GM21786 (cell line): Measurements from ENCODE around the gene RBM20.
A peak's percentile ranks its signal among the peaks of the same experiment; 100 is the strongest.
"Not testable (repeated sequence)": the region's sequence is repeated elsewhere in the genome, so short reads cannot be mapped to it uniquely, and the experiment has no call there.

Experiments used
- ATAC-seq: cut with Tn5 transposase; IDR thresholded peaks from one replicate; pipeline ENCODE4 v1.9.1; 2021; ENCODE audit not compliant: unreplicated experiment

Gene RBM20

DNA sequence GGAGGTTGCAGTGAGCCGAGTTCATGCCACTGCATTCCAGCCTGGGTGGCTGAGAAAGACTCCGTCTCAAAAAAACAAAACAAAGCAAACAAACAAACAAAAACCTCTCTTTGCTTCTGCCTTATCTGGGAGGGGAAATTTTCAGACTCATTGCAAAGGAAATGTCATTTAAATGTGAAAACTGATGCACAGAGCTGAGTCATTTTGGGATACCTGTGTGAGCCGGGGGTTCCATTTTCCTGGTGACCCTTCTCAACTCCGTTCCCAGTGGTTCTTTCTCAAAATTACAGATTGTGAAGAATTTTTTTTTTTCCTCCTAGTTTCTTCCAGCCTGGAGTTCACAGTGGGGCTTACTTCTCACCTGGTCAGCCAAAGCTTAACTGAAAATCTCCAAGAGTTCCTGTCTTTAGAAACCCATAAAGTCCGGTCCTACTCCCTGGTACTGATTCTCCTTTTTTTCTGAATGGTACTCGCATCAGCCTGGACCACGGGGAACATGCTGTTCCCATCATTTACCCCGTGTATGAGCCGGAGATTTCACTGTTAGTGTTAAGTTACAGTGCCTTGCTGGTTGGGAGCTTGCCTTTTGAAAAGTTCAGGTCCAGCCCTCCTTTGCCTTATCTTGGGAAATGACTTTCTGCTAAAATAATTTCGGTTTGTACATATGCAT lies 56.9 kb downstream of the RBM20 start:
- ATAC-seq: no peak

DNA sequence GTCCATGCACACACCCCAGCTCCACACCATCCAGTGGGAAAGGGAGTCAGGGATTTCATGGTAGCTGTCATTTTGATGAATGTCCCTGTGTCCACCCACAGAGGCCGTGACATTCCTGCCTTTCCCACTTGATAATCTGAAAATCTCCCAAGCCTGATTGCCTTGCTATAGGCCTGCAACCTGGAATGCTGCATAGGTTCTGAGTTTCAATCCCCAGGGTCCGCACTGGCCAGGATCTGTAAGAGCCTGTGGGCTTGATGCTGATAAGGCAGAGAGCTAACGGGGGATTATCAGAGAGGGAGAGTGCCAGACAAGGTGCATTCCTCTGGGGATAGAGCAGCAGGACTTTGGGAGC lies 57.5 kb downstream of the RBM20 start:
- ATAC-seq: no peak

DNA sequence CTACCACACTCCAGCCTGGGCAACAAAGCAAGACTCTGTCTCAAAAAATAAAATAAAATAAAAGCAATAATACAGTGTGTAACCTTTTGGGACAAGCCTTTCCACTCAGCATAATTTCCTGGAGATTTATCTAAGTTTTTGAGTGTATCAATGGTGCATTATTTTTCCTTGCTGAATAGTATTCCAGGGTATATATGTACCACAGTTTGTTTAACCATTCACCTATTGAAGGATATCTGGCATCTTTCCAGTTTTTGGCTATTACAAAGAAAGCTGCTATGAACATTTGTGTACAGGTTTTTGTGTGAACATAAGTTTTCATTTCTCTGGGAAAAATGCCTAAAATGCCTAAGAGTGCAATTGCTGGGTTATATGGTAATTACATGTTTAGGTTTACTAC lies 59.9 kb downstream of the RBM20 start:
- no peak for ATAC-seq

DNA sequence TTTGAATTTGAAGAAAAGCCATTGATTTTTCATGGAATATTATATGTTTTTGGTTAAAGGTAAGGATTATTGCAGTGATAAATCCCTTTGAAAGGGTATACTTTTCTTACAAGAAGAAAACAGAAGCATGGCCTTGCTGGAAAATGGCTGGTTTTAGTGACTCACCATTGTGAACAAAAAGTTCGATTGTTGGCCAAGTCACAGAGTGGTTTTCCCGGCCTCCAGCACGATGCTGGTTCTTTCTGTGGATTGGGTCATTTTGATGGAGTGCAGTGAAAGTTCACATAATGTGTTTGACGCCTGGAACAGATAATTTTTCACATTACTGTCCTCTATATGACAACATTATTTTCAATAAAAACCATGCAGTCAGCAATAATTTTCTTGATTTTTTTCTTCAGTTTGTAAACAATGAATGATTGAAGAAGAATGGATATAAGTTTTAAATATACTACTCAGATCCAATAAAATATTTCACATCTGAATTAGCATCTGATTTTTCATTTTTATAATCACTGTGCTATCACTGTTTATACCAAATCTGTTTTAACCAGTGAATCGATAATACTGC lies 60.9 kb downstream of the RBM20 start:
- no peak for ATAC-seq

DNA sequence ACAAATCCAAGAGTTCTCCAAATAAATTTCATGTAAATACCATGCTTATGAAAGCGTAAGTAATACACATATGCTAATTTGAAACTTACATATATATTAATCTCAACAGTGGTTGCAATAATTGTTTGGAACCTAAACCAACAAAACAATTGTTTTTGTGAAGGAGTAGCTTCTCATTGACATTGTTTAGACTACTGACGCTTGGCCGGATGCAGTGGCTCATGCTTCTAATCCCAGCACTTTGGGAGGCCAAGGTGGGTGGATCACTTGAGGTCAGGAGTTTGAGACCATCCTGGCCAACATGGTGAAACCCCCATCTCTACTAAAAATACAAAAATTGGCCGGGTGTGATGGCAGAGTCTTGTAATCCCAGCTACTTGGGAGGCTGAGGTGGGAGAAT lies 61.5 kb downstream of the RBM20 start:
- not testable (repeated sequence) for ATAC-seq

DNA sequence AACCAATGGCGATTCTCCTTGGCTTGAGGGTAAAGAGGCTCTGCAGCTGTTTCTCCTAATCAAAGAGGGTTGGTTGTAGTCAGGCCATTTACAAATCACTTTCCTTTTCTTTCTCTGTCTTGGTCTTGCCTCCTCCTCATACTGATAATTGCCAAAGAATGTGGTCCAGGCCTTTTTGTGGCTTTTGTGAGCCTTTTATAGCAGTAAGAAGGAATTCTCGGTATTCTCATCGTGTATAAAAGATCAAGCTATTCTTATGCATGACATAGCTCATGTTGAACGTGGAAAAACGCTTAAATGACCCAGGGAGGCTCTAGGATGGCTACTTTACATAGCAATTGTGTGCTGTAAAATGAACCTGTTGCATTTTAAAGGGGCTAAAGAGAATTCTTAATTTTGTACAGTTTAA lies 62.6 kb downstream of the RBM20 start:
- no peak for ATAC-seq

DNA sequence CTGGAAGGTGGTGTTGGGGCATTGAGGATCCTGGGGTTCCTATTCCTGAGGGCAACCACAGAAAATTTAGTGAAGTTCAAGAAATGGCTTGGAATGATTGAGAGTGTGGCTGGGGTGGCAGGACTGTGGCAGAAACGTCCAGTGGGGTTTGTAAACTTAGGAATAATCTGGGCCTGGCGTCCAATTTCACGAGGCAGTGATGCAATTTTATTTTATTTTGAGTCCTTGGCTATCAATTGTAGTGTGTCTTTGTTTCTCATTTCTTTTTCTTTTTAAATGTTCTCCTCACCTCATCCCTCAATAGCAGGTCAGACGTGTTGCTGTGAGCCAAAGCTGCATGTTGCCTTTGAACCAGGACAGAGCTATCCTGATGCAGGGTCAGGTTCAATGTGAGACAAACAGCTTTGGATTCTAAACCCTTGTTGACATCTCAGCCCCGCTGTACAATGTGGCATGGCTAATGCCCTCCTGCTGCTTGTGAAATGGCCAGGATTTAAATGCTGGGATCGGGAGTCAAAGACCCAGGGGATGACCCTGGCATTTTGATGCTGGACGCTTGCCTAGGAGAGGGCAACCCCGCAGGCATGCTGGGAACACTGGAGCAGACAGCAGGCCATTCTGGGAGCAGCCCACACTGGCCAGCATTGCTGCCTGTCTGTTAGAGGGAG lies 64.8 kb downstream of the RBM20 start:
- no peak for ATAC-seq

DNA sequence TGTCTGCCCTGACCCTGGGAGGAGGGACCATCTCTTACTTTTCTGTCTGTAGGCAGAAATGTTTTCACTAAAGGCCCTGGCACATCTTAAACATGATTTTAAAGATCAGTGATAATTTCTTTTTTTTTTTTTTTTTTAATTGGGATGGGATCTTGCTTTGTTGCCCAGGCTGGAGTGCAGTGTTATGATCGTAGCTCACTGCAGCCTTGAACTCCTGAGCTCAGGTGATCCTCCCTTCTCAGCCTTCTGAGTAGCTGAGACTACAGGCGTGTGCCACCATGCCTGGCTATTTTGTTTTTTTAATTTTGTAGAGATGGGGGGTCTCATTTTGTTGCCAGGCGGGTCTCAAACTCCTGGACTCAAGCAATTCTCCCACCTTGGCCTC lies 65.3 kb downstream of the RBM20 start:
- ATAC-seq: no peak

DNA sequence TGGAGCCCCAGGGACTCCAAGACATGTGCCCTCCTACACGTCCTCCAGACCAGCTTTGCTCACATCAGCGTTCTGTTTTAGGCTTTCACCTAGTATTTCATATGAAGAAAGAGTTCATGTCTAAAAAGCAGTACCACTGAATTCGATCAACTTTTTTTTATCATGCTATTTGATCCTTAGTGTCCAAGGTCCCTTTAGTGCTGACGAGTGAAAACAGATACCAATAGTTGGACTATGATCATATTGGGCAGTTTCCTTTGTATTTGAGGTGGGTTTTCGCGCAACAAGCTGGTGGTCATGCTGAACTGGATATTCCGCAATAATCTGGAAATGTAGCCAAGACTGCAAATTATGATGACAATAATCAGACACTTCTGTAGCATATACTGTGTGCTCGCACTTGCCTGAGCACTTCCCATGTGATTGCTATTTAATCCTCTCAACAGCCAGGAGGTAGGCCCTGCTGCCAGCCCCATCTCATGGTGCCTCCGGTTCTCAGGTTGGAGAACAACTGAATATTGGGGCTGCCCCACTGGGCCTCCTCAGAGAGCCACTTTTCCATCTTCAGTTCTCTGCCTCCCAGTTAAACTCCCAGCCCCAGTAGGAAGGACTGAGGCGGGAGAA lies 65.9 kb downstream of the RBM20 start:
- no peak for ATAC-seq

DNA sequence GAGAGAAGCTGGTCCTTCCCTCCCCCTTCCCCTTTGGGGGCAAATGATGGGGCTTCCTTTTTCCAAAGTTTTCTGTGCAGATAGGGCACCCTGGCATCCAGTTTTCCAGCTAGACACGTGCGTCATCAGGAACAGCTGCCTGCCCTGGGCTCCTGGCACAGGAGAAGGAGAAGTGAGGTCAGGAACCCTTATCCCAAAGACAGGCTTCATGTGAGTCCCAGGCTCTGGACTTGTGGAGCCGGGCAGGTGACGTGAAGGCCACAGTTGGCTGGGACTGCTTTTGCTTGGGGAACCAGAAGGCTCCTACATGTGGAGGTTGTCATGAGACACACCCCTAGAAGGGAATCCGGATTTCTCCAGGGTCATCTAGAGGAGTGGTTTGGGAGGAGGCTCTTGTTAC lies 66.5 kb downstream of the RBM20 start:
- ATAC-seq: no peak

DNA sequence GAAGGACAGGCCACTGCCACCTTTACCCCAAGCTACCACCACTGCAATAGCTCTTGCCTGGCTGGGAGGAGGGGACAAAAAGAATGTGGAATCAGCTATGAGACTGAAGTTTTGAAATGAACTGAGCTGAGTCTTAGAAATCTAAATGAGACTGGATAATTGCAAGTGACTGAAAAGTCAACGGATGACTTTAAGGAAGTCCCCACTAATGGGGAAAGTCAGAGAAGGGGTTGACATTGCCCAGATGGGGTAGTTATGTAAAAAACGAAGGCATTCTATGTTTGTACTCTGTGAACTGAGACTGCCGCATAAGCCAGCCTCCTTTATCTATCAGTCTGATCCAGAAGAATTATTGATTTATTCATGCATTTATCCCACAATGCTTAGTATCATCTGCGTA lies 67.2 kb downstream of the RBM20 start:
- ATAC-seq: no peak

DNA sequence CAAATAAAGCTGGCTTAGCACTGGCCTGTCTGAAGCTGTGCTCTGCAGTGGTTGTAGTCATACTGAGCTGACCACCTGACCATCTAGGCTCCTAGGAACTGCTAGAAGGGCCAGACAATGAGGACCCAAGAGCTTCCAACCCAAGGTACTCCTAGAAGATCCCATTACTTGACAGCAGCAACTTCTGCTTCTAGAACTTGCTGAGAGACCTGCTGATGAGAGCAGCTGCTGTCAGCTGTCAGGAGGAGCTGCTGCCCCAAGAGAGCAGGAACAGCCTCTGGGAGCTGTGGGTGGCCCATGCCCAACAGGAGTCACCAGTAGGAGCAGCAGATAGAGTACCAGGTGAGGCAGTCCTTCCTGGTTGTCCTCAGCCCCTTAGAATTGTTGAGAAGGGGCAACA lies 70.2 kb downstream of the RBM20 start:
- ATAC-seq: no peak

DNA sequence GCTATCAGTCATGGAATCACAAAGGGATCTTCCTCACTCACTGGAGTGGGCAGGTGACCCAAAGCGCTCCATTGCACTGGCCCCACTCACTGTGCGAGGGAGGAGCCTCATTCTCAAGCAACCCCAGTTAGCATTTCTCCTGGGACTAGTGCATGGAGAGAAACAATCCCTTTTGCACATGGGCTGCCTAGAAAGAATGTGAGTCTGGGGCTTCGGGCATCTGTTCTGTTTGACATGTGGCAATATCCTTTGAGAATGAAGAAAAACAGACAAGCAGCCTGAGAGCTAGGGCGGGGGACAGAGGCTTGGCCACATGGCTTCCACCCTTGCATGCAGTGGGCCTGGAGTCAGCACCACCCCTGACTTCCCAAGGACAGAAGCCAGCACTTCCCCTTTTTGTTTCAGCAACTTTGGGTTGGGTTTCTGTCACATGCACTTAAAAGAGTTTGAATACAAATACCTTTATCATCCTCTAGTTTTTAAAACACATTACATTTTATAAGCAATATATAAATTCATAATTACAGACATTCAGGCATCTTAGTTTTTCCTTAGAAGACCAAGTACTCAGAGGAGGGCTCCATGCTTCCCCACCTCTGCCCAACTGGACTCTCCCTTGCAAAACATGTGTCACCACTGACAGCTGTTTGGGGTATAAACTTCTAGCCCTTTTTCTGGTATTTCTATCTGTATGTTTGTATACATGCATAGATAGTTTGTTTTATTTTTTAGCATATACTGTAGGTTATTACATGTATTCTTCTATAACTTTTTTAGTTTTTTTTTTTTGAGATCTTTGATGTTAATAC lies 73.8 kb downstream of the RBM20 start:
- peak; percentile 61 for ATAC-seq

DNA sequence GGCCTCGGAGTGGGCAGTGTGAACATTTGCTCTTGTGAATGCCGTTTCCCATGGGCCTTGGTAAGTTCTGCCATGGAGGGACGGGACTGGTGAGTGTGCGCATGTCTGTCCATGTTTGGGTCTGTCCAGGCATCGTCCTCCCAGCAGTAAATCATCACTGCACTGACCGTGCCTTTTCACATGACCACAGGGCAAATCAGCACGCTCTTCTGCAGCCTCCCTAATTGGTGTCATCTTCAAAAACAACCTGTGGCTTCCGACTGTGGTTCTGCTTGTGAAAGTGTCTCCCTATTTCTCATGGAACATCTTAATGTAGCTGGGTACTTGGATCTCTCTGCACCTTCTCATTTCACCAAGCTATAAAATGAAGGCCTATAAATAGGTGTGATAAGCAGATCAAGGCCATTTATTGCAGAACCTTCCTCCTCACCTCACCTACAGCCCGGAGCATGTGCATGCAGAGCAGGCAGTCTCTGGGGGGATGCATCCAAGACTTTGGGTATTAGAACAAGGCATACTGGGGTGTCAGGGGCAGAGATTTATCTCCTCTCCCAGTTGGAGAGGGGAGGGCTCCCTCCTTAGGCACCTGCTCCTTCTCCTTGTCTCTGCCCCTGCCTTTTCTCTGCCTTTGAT lies 77.4 kb downstream of the RBM20 start:
- ATAC-seq: no peak

DNA sequence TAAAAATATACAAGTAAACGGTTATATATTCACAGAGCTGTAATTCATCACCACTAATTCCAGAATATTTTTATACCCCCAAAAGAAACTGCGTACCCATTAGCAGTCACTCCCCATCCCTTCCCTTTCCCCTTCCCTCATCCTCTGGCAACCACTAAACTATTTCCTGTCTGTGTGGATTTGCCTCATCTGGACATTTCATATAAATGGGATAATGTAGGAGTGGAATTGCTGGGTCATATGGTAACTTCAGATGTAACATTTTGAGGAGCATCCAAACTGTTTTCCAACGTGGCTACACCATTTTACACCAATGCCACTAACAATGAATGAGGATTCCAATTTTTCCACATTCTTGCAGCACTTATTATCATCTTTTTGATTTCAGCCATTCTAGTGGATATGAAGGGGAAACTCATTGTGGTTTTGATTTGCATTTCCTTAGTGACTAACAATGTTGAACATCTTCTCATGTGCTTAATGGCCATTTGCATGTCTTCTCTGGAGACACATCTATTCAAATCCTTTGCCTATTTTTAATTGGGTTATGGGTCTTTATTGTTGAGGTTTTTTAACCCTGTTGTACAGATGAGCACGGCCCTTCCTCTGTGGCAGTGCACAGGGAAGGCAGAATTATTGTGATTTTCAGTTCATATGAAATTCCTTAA lies 79.2 kb downstream of the RBM20 start:
- ATAC-seq: no peak

DNA sequence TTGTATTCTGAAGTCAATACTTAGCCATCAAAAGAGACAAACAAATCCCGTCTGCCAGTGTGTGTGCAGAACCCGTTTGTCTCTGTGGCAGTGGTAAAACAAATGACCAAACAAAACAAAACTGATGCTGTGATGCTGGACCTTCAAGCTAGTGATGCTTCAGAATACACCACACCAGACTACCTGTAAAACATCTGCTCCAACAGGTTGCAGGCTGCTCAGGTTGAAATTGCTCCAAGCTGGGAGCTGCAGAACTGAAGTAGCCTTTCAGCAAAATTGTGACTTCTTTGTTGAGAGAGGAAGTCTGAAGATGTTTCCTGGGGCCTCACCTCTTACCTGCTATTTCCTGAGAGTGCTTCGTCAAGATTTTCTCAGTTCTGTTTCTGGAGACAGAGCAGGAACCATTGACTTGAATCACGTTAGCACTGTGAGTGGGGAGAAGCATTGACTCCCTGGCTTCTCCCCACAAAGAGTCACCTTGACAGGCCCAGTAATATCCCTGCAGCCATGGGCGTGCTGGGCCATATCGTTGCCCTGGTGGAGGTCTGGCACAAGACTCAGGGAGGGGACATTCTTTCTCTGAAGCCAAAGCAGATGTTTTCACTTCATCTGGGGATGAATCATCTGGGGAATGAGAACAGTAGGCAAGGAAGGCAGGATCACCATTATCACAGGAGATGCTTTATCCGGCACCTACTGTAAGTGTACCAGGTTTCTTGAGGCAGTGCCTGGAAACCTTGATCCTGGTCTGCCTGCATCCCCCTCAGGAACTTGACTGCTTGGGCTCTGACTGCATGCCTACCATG lies 80.2 kb downstream of the RBM20 start:
- ATAC-seq: peak; percentile 77

DNA sequence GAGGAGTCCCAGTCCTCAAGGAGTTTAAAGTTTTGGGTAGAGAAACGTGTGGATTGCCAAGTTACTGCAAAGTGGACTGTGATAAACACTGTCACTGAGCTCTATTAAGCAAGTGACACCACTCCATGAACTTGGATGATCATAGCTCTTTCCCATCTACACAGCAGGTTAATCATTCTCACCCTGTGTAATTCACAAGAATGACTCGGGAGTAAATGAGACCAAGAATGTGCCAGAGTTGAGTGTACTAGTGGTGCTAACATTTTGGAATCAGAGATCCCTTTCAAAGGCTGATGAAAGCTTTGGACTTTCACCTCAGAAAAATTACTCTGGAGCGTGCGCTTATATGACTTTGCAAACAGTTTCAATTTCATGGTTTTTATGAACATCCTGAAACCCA lies 80.8 kb downstream of the RBM20 start:
- ATAC-seq: no peak

DNA sequence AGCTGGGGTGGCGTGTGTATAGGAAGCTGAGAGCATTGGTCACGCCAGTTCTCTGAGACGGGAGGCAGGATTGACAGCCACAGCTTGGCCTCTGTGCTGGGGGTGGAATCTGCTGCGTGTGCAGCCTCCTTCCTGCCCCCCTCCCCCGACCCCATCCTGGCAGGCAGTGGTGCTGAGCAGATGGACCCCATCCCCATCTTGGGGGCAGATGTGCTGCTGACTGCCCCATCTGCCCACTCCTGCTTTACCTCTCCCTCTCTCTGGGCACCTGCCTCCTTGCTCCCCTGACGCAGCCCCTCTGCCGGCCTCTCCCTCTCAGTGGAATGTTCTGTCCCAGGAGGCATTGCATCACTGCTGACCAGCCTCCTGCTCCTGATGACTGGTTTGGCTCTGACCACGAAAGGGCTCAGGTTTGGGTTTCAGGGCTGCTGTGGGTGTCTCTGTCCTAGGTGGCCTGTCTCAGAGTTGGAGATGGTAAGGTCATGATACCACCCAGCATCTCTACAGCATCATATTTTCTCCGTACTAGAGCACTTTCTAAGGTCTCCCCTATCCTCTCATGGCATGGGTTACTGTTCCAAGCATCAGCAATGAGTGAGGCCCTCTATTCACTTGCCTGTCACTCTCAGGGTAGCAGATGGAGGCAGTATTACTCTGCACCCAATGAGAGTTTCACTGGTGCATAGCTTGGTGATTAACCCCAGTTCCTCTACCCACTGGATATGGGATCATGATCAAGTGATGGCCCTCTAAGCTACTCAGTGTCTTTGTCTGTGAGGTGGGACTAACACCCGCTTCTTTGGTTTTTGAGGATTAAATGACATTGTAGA lies 81.9 kb downstream of the RBM20 start:
- ATAC-seq: no peak

DNA sequence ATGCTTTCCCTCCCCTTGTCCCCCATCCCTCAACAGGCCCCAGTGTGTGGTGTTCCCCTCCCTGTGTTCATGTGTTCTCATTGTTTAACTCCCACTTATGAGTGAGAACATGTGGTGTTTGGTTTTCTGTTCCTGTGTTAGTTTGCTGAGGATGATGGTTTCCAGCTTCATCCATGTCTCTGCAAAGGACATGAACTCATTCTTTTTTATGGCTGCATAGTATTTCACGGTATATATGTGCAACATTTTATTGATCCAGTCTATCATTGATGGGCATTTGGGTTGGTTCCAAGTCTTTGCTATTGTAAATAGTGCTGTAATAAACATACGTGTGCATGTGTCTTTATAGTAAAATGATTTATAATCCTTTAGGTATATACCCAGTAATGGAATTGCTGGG lies 83.6 kb downstream of the RBM20 start:
- ATAC-seq: not testable (repeated sequence)
